Erythroblast (primary cell): ENCODE results near the gene SARM1.
A peak's percentile ranks its signal among the peaks of the same experiment; 100 is the strongest.

Source experiments
- DNase-seq, 2 experiments: peaks; one replicate each; lab custom pipeline; 2025; lab: John Stamatoyannopoulos, UW
- GATA1 ChIP-seq: IDR thresholded peaks from 2 replicates; pipeline ENCODE4 v1.6.1; 2011; ENCODE audit warnings: low read depth, mild to moderate bottlenecking, control low read depth, low read length, moderate library complexity
- POLR2A ChIP-seq: IDR thresholded peaks from 2 replicates; pipeline ENCODE4 v1.6.1; 2011; ENCODE audit warnings: mild to moderate bottlenecking, low read length

SARM1 gene

DNA sequence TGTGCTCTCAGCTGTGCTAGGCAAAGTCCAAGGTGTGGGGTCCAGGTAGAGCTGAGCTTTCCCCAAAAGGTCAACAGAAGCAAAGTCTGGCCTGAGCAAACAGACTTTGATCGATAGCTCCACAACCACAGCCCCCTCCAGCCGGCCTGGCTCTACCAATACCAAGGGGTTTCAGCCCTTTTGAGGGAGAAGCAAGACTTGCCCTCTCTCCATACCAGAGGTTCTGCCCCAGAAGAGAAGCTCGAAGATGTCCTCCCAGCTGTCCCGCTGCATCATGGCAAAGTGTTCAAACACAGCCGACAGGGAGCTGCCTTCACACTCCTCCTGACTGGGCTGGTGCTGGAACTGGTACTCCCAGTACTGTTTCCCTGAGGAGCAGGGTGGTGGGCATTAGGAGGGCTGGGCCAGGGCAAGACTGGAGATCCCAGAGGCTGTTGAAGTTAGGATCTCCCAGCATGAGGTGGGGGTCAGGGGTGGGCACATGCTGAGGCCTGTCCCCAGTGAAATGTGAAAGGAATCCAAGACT lies 3.1 kb upstream of the SARM1 start:
- TF ChIP-seq GATA1 (no peak), POLR2A (no peak)
- no peak for DNase-seq

DNA sequence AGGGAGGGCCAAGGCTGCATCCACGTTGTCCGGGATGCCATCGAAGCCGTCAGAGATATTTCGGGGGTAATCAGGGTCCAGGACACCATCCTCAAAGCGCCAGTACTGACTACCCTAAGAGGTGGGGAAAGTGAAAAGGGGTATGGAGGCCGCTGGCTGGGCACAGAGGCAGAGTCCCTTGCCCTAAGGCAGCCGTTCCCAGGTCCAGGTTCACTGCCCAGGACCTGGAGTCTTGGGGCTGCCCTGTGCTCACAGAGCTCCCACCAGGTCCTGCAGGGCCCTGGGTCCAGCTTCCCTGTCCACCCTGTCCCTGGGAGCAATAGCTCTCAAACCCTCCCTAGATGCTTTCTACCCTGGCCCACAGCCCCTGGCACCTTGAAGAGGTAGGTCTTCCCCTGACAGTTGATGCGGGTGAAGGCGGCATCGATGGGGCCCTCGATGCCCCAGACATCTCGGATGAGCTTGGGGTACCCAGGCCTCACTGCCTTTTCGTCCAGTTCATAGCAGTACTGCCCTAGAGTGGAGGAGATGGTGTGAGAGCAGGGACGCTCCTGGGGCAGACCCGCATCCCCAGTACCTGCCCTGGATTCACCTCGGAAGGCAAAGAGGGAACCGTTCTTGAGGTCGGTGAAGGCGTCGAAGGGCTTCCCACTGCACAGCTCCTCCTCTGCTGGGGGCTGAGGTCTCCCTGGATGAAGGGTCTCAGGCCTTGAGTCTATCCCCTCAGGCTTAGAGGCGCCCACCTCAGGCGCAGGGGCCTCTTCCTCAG lies 2.4 kb upstream of the SARM1 start:
- no peak for TF ChIP-seq GATA1
- no peak for DNase-seq

DNA sequence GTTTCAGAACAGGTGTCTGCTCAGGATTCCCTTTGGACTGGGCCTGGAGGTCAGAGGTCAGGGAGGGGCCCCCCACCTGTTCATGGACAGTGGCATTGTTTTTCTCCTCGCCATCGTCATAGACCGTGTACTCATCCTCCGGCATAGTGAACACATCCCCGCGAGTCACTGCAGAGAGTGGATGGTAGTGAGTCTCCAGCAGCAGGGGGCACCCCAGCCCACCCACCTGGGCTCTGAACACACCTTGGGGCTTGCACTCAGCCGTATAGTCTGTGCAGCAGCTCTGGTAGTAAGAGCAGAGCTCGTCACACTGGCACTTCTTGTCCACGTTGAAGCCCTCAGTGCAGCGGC lies 1.8 kb upstream of the SARM1 start:
- DNase-seq: no peak
- TF ChIP-seq POLR2A (no peak), GATA1 (no peak)

DNA sequence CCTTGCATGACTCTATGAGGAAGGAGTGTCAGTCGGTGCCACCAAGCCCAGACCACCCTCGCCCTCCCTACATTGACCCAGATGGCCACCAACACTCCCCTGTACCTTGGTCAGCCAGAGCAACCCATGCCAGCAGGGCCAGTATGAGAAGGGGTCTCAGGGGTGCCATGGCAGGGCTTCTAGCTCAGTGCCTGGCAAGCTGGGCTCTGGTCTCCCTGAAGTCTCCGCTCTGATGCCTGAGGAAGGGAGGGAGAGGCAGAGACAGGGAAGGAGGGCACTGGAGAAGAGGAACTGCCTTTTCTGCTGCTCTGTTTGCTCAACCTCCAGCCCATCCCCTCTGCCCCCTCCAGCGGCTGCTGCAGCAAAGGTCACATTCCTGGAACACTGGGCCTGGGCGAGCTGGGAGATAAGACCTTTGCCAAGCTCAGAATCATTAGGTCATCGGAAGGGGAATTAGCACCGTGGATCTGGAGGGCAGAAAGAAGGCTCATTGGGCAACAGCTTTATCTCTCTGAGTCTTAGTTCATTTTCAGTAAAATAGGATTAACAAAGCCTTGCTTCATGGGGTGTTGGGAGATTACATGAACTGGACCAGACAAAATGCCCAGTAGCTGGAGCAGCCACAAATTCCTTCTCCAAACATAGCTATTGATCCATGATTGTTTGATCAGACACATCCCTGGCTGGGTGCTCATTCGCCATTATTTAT lies 1.3 kb upstream of the SARM1 start, which contains the start of gene VTN:
VTN (minus strand) TSS at position 273 of the 709 bp plus-strand sequence; CDS start at position 169, 104 bp downstream.
- TF ChIP-seq POLR2A (no peak), GATA1 (no peak)
- DNase-seq: peak; percentile 26 to 27

DNA sequence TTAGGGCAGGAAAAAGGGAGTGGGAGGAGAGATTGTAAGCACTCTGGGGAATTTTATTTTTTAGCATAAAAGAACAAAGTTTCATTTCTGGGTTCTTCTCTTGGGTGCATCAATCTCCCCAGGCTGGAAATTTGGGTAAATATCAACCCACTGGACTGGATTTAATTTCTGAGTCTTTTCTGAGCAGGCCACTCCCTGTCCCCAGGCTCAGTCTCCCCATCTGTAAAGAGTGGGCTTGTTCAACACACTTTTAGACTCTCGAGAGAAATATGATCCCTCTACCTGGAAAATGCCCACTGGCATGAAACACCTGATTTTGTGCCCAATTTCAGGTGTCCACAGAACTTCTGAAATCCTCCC lies 770 bp upstream of the SARM1 start:
- TF ChIP-seq POLR2A (no peak), GATA1 (no peak)
- DNase-seq: no peak

DNA sequence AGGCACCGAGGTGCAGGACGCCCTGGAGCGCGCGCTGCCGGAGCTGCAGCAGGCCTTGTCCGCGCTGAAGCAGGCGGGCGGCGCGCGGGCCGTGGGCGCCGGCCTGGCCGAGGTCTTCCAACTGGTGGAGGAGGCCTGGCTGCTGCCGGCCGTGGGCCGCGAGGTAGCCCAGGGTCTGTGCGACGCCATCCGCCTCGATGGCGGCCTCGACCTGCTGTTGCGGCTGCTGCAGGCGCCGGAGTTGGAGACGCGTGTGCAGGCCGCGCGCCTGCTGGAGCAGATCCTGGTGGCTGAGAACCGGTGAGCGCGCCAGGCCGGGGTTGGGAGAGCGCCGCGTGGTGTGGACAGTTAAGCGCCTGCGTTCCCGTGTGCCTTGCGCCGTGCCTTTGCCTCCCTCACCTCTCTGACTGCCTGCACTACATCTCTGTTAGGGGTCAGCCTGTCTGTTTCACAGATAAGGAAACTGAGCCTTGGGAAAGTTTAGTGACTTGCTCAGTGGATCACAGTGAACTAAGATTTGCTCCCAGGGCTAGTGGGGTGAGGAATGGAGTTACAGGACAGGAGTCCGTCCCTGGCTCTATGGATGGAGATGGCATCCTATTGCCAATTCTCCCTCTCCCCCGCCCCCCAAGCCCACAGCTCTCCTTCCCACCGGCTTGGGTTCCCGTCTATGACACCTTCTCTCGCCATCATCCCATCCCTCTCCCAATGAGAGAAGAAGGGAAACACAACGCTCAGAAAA lies 880 bp downstream of the SARM1 start:
- no peak for TF ChIP-seq POLR2A
- no peak for TF ChIP-seq GATA1
- DNase-seq: no peak

DNA sequence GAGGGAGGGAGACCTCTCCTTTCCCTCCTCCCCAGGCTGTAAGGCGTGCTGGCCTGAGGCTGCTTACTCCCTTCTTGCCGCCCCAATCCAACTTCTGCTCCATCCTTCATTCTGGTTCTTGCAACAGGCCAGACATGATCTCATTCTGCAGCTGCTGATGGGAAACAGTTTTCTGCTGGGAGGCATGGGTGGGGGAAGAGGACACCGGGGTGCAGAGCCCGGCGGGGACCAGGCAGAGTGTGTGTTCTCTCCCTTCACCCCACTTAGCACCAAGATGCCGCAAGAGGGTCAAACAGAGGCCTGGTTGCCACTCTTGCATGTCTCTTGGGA lies 1.4 kb downstream of the SARM1 start:
- TF ChIP-seq POLR2A (no peak), GATA1 (no peak)
- DNase-seq: no peak

DNA sequence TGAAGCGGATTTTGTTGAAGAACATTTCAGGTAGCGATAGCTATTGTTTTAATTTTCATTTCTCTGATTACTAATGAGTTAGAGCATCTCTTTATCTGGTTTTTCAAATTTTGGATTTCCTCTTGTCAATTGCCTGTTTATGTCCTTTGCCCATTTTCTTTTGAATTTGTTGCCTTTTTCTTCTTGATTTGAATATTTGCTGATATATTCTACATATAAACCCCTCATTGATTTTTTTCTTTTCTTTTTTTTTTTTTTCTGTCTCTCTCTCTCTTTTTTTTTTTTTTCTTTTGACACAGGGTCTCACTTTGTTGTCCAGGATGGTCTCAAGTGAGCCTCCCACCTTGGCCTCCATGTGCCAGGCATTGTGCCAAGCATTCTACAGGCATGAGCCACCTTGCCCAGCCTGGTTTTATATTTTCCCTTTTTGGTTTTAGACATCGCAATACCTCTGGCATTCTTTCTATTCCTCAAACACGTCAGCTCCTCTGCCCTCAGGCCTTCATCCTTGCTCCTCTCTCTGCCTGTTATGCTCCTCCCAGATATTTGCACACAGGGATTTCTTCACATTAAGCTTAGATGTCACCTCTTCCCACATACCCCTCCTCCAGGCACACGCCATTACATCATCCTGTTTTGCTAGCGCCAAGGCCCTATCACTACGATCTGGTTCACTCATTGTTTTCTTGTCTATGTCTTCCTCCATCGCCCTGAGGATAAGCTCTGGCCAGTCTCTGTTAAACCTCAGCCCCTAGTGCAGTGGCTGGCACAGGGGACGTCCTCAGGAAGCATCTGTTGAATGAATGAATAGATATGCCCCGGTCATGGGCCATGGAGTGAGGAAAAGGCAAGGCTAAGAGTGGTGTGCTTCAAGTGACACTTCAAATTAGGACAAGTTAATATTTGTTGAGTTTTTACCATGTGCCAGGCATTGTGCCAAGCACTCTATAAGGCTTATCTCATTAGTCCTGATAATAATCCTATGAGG lies 8.6 kb downstream of the SARM1 start:
- TF ChIP-seq POLR2A: no peak
- no peak for TF ChIP-seq GATA1
- no peak for DNase-seq

DNA sequence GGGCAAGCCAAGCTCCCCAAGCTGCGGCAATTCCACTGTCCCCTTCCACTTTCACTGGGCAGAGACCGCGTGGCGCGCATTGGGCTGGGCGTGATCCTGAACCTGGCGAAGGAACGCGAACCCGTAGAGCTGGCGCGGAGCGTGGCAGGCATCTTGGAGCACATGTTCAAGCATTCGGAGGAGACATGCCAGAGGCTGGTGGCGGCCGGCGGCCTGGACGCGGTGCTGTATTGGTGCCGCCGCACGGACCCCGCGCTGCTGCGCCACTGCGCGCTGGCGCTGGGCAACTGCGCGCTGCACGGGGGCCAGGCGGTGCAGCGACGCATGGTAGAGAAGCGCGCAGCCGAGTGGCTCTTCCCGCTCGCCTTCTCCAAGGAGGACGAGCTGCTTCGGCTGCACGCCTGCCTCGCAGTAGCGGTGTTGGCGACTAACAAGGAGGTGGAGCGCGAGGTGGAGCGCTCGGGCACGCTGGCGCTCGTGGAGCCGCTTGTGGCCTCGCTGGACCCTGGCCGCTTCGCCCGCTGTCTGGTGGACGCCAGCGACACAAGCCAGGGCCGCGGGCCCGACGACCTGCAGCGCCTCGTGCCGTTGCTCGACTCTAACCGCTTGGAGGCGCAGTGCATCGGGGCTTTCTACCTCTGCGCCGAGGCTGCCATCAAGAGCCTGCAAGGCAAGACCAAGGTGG lies 9.8 kb downstream of the SARM1 start:
- peak; percentile 49 to 65 for DNase-seq
- TF ChIP-seq POLR2A (no peak), GATA1 (no peak)

DNA sequence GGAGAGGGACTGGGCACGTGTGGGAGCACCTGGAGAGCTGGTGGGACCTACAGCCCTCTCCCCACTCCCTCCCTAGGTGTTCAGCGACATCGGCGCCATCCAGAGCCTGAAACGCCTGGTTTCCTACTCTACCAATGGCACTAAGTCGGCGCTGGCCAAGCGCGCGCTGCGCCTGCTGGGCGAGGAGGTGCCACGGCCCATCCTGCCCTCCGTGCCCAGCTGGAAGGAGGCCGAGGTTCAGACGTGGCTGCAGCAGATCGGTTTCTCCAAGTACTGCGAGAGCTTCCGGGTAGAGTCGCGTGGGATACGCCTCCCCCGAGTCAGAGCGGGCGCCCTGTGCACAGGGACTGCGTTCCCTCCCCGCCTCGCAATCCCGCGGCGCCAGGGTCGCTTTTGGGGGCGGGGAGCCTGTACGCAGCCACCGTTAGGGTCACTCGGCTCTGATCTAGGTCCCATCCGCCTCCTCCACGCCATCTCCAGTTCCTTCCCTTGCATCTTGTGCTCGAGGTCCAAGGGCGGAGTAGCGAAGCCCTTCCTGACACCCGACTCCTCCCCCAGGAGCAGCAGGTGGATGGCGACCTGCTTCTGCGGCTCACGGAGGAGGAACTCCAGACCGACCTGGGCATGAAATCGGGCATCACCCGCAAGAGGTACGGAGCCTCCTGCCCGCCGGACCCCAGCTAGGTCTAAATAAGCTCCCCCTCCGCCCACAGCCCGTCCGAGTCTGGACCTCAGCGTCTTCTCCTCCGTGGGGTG lies 13.0 kb downstream of the SARM1 start:
- peak; percentile 27 to 53 for DNase-seq
- TF ChIP-seq POLR2A: peak; percentile 73
- no peak for TF ChIP-seq GATA1

DNA sequence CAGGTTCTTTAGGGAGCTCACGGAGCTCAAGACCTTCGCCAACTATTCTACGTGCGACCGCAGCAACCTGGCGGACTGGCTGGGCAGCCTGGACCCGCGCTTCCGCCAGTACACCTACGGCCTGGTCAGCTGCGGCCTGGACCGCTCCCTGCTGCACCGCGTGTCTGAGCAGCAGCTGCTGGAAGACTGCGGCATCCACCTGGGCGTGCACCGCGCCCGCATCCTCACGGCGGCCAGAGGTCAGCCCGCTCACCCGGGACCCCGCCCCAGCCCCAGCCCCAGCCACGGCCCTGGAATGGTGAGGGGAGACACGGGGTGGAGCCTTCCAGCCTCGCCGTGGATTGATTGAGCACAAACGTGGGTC lies 13.5 kb downstream of the SARM1 start:
- DNase-seq: no peak
- TF ChIP-seq GATA1 (no peak), POLR2A (no peak)

DNA sequence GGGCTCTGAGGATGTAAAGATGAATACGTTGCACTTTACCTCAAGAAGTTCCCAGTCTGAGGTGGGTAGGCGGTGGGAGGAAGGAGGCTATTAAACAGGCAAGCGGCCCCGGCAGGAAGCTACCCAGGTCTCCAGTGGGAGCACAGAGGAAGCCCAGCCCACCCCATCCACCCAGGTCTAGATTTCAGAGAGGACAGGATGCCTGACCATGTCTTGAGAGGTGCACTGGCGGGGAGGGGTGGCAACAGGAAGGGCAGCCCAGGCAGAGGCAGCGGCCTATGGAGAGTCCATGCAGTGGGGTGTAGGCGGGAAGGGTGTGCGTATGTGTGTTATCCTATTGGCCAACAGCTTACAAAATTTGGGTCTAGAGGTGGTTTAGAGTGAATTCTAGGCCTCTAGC lies 13.9 kb downstream of the SARM1 start:
- DNase-seq: no peak
- no peak for TF ChIP-seq GATA1
- no peak for TF ChIP-seq POLR2A
